Spinal cord (tissue), 10 donors: ENCODE results near the gene PRIMA1. TPM values are rescaled to one million over a fixed set of nuclear protein-coding genes. Genes with fewer than 3 reads are reported as not detected.

ENCODE experiments used
- DNase-seq, 6 donors: peaks; one replicate each; pipeline versions ENCODE4 v3.0.0 to v3.0.0-alpha.2; 2013 to 2015; ENCODE audit warnings: low spot score in 6 of 6, low read depth in 4 of 6
- H3K27ac ChIP-seq: one replicate; pipeline ENCODE4 v1.5.1; 2013; ENCODE audit warnings: low read depth, low read length, control low read depth
- H3K27me3 ChIP-seq: one replicate; pipeline ENCODE4 v1.6.1; 2013; ENCODE audit warnings: low read length; ENCODE audit not compliant: control insufficient read depth, insufficient read depth
- H3K36me3 ChIP-seq: one replicate; pipeline ENCODE4 v1.6.1; 2013; ENCODE audit warnings: low read length; ENCODE audit not compliant: control insufficient read depth, insufficient read depth
- H3K4me1 ChIP-seq: one replicate; pipeline ENCODE4 v1.6.1; 2013; ENCODE audit warnings: low read length; ENCODE audit not compliant: control insufficient read depth, insufficient read depth
- H3K4me3 ChIP-seq: one replicate; pipeline ENCODE4 v1.5.1; 2013; ENCODE audit warnings: low read depth, low read length, control low read depth
- H3K9me3 ChIP-seq: one replicate; pipeline ENCODE4 v1.6.1; 2013; ENCODE audit warnings: low read length; ENCODE audit not compliant: control insufficient read depth, insufficient read depth
- WGBS: methylation state at CpG from one replicate; pipeline ENCODE4 v1.1.5; 2013; ENCODE audit warnings: missing lambda C conversion rate; ENCODE audit not compliant: insufficient coverage; 5-methylcytosine and 5-hydroxymethylcytosine counted together
- polyA plus RNA-seq, 2 donors: library from polyadenylated mRNA; unstranded; fragments of 120-200 nt; gene quantifications; one replicate each; pipeline ENCODE4 v1.2.1, GENCODE V29; 2013; ENCODE audit not compliant: insufficient read length in 2 of 2
- total RNA-seq, 2 donors: library from RNA; depleted of rRNA in 1 of 2; stranded (reverse); fragments of 120-200 nt in 1 of 2; fragments of >200 nt in 1 of 2; gene quantifications; one replicate each; pipeline versions ENCODE4 v1.2.3 to v1.2.4, GENCODE V29; 2013 to 2014
- donor health status: healthy.

PRIMA1 gene
- total and polyA plus RNA-seq, 4 donors, result 4.5 to 27.8 (median 12.0) TPM

DNA sequence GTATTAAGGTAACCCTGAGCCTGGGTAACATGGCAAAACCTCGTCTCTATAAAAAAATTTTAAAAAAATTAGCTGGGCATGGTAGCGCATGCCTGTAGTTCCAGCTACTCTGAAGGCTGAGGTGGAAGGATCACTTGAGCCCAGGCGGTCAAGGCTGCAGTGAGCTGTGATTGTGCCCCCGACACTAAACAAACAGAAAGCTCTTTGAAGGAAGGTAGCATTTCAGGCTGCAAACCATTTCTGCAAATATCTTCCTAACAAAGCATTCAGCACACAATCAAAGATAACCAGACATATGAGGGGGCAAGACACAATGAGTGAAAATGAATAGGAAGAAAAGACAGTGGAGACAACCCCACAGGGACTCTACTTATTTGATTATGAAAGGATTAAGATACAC, 118.7 kb downstream of the PRIMA1 start:
- H3K4me3 ChIP-seq, result no peak overlapping the region
- DNase-seq, result no peak
- WGBS, result 96% methylated on average over 3 of the region's 4 CpGs

More for the DNA sequence above, 118.7 kb downstream of the PRIMA1 start:
- no peaks in the 10 kb centered on the region for H3K4me1 ChIP-seq
- H3K27ac ChIP-seq, result no peak overlapping the region
- no peaks in the 10 kb centered on the region for H3K27me3 ChIP-seq
- H3K36me3 ChIP-seq, result peaks cover 12% of the 10 kb centered on the region
- H3K9me3 ChIP-seq, result peaks cover 13% of the 10 kb centered on the region

Other genes starting within 250 kb of the PRIMA1 start
- gene FAM181A, start 138.9 kb upstream of the PRIMA1 start, total RNA-seq, result 1 to 10 TPM; 3.3 to 3.5 TPM
- gene FAM181A, start 138.9 kb upstream of the PRIMA1 start, polyA plus RNA-seq, result 10 to 100 TPM; 11.8 to 16.0 TPM
- gene ASB2, start 188.1 kb upstream of the PRIMA1 start, total RNA-seq, result 1 to 10 TPM in 1 of 2 donors, under 1 TPM in 1; 0.50 to 4.0 TPM
- 1 to 10 TPM; 1.6 to 2.1 TPM for gene ASB2, start 188.1 kb upstream of the PRIMA1 start, polyA plus RNA-seq
- gene CCDC197, start 208.8 kb upstream of the PRIMA1 start, total RNA-seq, result not detected
- gene CCDC197, start 208.8 kb upstream of the PRIMA1 start, polyA plus RNA-seq, result not detected
- gene OTUB2, start 237.9 kb upstream of the PRIMA1 start, total RNA-seq, result 1 to 10 TPM; 3.6 to 4.1 TPM
- 1 to 10 TPM; 4.6 to 5.8 TPM for gene OTUB2, start 237.9 kb upstream of the PRIMA1 start, polyA plus RNA-seq